ENCODE data around the gene LTV1.
"Not testable (repeated sequence)": the region's sequence is repeated elsewhere in the genome, so short reads cannot be mapped to it uniquely, and the experiment has no call there.

The LTV1 gene

GRCh38 chr6:143842902-143843676, at the start of gene LTV1:
Gene LTV1 (plus strand): TSS chr6:143843338. CDS start chr6:143843478, 140 bp downstream.
- DNase-seq (ENCODE audit: low read depth in 2 of 2) = peak; percentile 89 to 90

- DNase-seq (ENCODE audit: low read depth in 2 of 2) = not testable (repeated sequence)
Observed at GRCh38 chr6:143796551-143796950, 46.6 kb upstream of the LTV1 start.

- DNase-seq (ENCODE audit: low read depth in 2 of 2) = not testable (repeated sequence)
Observed at GRCh38 chr6:143798487-143798886, 44.7 kb upstream of the LTV1 start.

GRCh38 chr6:143802833-143803565, 40.1 kb upstream of the LTV1 start:
- no peak for DNase-seq (ENCODE audit: low read depth in 2 of 2)

GRCh38 chr6:143803769-143804568, 39.2 kb upstream of the LTV1 start:
- DNase-seq (ENCODE audit: low read depth in 2 of 2) = no peak

GRCh38 chr6:143804835-143805239, 38.3 kb upstream of the LTV1 start:
- no peak for DNase-seq (ENCODE audit: low read depth in 2 of 2)

- DNase-seq (ENCODE audit: low read depth in 2 of 2) = peak; percentile 75 to 84
Observed at GRCh38 chr6:143806282-143807102, 36.6 kb upstream of the LTV1 start.

GRCh38 chr6:143807103-143807772, 35.9 kb upstream of the LTV1 start:
- DNase-seq (ENCODE audit: low read depth in 2 of 2) = no peak

- DNase-seq (ENCODE audit: low read depth in 2 of 2) = no peak
Observed at GRCh38 chr6:143810745-143811144, 32.4 kb upstream of the LTV1 start.

- DNase-seq (ENCODE audit: low read depth in 2 of 2) = no peak
Observed at GRCh38 chr6:143811501-143812157, 31.5 kb upstream of the LTV1 start.

GRCh38 chr6:143817621-143818020, 25.5 kb upstream of the LTV1 start:
- DNase-seq (ENCODE audit: low read depth in 2 of 2) = no peak

GRCh38 chr6:143821359-143821758, 21.8 kb upstream of the LTV1 start:
- no peak for DNase-seq (ENCODE audit: low read depth in 2 of 2)

GRCh38 chr6:143822584-143823024, 20.5 kb upstream of the LTV1 start:
- no peak for DNase-seq (ENCODE audit: low read depth in 2 of 2)

- DNase-seq (ENCODE audit: low read depth in 2 of 2) = no peak
Observed at GRCh38 chr6:143823548-143823947, 19.6 kb upstream of the LTV1 start.

GRCh38 chr6:143828572-143828971, 14.6 kb upstream of the LTV1 start:
- no peak for DNase-seq (ENCODE audit: low read depth in 2 of 2)

GRCh38 chr6:143836150-143836549, 7.0 kb upstream of the LTV1 start:
- no peak for DNase-seq (ENCODE audit: low read depth in 2 of 2)

- no peak for DNase-seq (ENCODE audit: low read depth in 2 of 2)
Observed at GRCh38 chr6:143838395-143838794, 4.7 kb upstream of the LTV1 start.

GRCh38 chr6:143839196-143839595, 3.9 kb upstream of the LTV1 start:
- no peak for DNase-seq (ENCODE audit: low read depth in 2 of 2)

GRCh38 chr6:143840595-143841265, 2.4 kb upstream of the LTV1 start:
- no peak for DNase-seq (ENCODE audit: low read depth in 2 of 2)

- DNase-seq (ENCODE audit: low read depth in 2 of 2) = no peak
Observed at GRCh38 chr6:143842461-143842901, 657 bp upstream of the LTV1 start.

Measured in stimulated activated CD4-positive, alpha-beta T cell treated with anti-CD3 and anti-CD28 coated beads, Interleukin-15, amount 100 ng/mL, for 48 hours (primary cell).